Astrocyte of the cerebellum (primary cell): ENCODE measurements around the gene HMCN2.
"Not testable (repeated sequence)": the region's sequence is repeated elsewhere in the genome, so short reads cannot be mapped to it uniquely, and the experiment has no call there.

Source experiments
- DNase-seq: peaks from one replicate; pipeline ENCODE4 v3.0.0-alpha.2; 2011; ENCODE audit warnings: low read depth
- H3K4me3 ChIP-seq: 2 replicates; pipeline ENCODE4 v1.5.1; 2011; ENCODE audit warnings: mild to moderate bottlenecking, low read depth, low read length, moderate library complexity
- in situ Hi-C: cut with HindIII; loops from 2 replicates; pipeline ENCODE4 v1.10.0; 2017; ENCODE audit warnings: low sequenced_read_pairs
- TF ChIP-seq, protein P1 (sequence below): IDR thresholded peaks from 2 replicates; pipeline ENCODE4 v1.5.1; 2012; ENCODE audit warnings: low read length, low read depth, moderate library complexity, mild to moderate bottlenecking; ENCODE audit errors: missing control alignments

HMCN2 gene

DNA sequence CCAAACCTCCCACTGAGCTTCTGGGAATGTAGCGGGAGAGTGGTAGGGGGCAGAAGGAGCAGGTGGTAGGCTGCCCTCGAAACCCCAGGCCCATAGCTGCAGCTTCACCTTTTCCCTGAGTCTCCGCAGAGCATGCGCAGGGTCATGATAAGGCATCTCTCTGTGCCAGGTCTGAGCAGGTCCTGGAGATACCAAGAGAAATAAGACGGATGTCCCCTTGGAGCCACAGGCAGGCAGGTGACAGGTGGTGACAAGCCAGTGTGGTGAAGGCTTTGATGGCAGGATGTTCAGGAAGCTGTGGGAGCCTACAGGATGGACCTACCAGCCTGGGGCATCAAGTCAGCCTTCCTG lies 68.1 kb downstream of the HMCN2 start:
- DNase-seq = no peak
- in situ Hi-C loops = no loop called here
- no peak overlapping the region for H3K4me3 ChIP-seq
- TF ChIP-seq, protein P1, sequence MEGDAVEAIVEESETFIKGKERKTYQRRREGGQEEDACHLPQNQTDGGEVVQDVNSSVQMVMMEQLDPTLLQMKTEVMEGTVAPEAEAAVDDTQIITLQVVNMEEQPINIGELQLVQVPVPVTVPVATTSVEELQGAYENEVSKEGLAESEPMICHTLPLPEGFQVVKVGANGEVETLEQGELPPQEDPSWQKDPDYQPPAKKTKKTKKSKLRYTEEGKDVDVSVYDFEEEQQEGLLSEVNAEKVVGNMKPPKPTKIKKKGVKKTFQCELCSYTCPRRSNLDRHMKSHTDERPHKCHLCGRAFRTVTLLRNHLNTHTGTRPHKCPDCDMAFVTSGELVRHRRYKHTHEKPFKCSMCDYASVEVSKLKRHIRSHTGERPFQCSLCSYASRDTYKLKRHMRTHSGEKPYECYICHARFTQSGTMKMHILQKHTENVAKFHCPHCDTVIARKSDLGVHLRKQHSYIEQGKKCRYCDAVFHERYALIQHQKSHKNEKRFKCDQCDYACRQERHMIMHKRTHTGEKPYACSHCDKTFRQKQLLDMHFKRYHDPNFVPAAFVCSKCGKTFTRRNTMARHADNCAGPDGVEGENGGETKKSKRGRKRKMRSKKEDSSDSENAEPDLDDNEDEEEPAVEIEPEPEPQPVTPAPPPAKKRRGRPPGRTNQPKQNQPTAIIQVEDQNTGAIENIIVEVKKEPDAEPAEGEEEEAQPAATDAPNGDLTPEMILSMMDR = no peak

DNA sequence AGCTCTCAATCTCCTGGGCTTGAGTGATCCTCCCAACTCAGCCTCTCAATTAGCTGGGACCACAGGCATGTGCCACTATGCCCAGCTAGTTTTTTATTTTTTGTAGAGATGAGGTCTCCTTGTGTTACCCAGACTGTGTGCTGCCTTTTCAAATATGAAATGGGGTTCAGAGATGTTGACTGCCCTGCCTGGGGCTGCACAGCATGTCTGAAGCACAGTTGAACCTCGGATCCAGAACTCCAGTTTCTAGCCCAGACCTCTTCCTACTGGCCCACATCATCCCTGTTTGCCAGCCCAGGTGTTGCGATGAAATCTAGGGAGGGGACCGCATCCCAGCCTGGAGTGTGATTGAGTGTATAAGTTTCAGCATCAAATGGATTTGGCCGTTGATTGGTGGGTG lies 69.4 kb downstream of the HMCN2 start:
- H3K4me3 ChIP-seq = no peak overlapping the region
- DNase-seq = no peak
- in situ Hi-C loops = no loop called here
- TF ChIP-seq, protein P1 = no peak

DNA sequence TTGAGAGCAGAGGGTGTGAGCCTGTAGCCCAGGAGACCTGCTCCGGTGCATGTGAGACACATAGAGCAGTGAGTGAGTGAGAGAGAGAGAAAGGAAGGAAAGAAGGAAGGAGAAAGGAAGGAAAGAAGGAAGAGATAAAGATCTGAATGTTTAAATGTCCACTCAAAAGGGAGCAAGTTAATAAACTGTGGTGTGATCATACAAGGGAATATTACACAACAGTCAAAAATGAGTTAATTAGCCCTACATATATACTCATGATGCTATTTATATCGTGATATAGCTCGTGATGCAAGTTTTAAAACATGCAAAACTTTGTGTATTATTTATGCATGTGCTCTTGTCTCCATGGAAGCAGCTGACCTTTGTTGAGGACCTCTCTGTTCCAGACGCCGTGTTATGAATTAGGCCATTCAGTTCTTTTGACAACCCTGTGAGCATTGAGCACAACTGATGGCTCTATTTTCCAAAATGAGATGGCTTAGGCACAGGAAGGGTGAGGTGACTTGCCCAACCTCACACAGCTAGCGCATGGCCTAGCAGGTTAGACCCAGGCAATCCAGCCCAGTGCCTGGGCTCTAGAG lies 70.6 kb downstream of the HMCN2 start:
- no peak for DNase-seq
- in situ Hi-C loops = no loop called here
- TF ChIP-seq, protein P1 = no peak
- H3K4me3 ChIP-seq = no peak overlapping the region

DNA sequence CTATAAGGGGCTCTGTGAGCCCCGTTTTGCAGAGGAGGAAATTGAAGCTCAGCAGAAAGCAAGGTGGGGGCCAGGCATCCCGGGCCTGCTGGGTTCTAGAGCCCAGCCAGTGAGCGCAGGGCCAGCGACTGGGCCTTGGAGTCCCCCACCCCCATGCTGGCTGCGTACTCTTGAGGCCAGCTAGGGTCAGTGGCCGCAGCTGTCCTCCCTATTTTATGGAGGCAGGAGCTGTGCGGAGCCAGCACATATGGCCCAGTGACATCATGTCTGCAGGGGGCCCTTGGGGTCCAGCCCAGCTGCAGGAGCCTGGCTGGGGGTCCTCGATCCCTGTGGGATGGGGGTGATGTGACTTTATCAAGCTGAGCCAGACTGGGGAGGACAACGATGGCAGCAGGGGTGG lies 71.3 kb downstream of the HMCN2 start:
- TF ChIP-seq, protein P1 = no peak
- H3K4me3 ChIP-seq = no peak overlapping the region
- no peak for DNase-seq
- in situ Hi-C loops = no loop called here

DNA sequence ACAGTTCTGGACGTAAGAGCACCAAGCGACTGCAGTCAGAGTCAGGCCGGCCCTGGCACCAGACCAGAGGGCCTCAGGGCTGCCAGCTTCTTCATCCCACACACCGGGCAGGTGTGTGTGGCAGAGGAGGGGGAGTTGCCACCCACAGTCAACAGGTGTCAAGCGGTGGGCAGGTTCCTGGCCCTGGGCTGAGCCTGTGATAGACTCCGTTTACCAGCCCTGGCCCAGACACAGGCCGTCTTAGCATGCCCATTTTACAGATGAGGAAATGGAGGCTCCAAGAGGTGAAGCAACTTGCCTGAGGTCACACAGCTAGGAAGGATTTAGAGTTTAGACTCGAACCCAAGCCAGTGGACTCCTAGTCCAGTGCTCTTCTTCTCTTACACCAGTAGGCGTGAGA lies 71.8 kb downstream of the HMCN2 start:
- DNase-seq = no peak
- in situ Hi-C loops = no loop called here
- no peak overlapping the region for H3K4me3 ChIP-seq
- TF ChIP-seq, protein P1 = no peak

DNA sequence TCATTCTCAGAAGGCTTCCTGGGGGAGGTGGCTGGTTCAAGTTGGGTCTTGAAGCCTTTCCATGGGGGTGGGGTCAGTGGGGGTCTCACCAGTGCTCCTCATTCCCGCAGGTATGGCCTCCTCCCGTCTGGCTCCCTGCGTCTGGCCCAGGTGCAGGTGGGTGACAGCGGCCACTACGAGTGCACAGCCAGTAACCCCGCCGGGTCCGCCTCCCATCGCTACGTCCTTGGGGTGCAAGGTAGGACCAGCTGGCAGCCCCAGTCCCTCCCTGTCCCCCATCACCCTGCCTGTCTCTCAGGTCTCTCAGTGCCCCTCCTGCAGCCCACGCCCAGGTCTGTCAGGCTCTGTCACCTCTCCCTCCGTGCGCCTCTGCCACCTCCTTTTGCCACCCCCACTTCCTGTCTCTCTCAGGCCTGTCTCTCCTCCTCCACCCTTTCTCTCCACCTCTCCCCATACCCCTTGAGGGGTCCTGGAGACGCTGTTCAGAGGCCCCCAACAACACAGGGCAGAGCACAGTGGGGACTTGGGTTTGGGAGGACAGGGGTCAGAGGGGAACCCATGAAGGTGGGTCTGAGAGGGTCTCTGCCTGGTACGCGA lies 72.3 kb downstream of the HMCN2 start:
- in situ Hi-C loops = no loop called here
- no peak overlapping the region for H3K4me3 ChIP-seq
- TF ChIP-seq, protein P1 = no peak
- no peak for DNase-seq

DNA sequence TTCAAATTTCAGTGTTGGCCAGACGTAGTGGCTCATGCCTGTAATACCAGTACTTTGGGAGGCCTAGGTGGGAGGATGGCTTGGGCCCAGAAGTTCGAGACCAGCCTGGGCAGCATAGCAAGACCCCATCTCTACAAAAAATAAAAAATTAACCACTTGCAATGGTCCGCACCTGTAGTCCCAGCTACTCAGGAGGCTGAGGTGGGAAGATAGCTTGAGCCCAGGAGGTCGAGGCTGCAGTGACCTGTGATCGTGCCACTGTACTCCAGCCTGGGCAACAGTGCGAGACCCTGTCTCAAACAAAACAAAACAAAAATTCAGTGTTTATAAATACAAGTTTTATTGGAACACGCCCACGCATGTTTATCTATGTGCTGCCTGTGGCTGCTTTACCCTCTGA lies 73.3 kb downstream of the HMCN2 start:
- H3K4me3 ChIP-seq, in situ Hi-C loops, DNase-seq: not testable (repeated sequence)
